Measurements from ENCODE around the gene SNCAIP.

GRCh38 chr5:122480146-122480545 lies 168.1 kb downstream of the SNCAIP start:
- TF ChIP-seq CTCF (IDR thresholded peaks at IDR 0.05) (no peak), POLR2A (IDR thresholded peaks at IDR 0.05) (no peak)

Data from adrenal gland (tissue), 5 donors.